Tibial artery (tissue), 4 donors: Measurements from ENCODE around the gene L3MBTL3.

ENCODE experiments used
- DNase-seq, 2 donors: peaks; one replicate each; pipeline ENCODE4 v3.0.0-alpha.2; 2019
- H3K27ac ChIP-seq, 2 donors: fragments of 200-600 bp; sonication (generic) in 1 of 2; 1 replicate in 1 of 2; 2 replicates in 1 of 2; pipeline ENCODE4 v1.5.1; 2018 to 2019; ENCODE audit warnings: mild to moderate bottlenecking in 1 of 2
- H3K27me3 ChIP-seq, 2 donors: fragments of 200-600 bp; sonication (generic) in 1 of 2; one replicate each; pipeline versions ENCODE4 v1.5.1 to v1.6.0; 2016 to 2019
- H3K36me3 ChIP-seq, 3 donors: fragments of 200-600 bp; sonication (generic) in 2 of 3; one replicate each; pipeline ENCODE4 v1.5.1; 2016 to 2019; ENCODE audit warnings: mild to moderate bottlenecking in 2 of 3
- H3K4me1 ChIP-seq, 4 donors: fragments of 200-600 bp; sonication (generic) in 2 of 4; 1 replicate in 3 of 4; 2 replicates in 1 of 4; pipeline ENCODE4 v1.5.1; 2016 to 2019
- H3K4me3 ChIP-seq, 2 donors: fragments of 200-600 bp; sonication (generic) in 1 of 2; 1 replicate in 1 of 2; 2 replicates in 1 of 2; pipeline ENCODE4 v1.5.1; 2018 to 2019; ENCODE audit warnings: mild to moderate bottlenecking in 2 of 2
- H3K9me3 ChIP-seq, 3 donors: fragments of 200-600 bp; sonication (generic) in 1 of 3; one replicate each; pipeline ENCODE4 v1.5.1; 2016 to 2019
- CTCF ChIP-seq, 2 experiments: fragments of 200-600 bp in 1 of 2; fragments of 450-650 bp in 1 of 2; IDR thresholded peaks; one replicate each; pipeline ENCODE4 v1.5.1; 2017 to 2019; ENCODE audit warnings: antibody characterized with exemption in 2 of 2, mild to moderate bottlenecking in 1 of 2, moderate library complexity in 1 of 2
- intact Hi-C: fragments of 100-400 bp; cut with DNase I; formaldehyde crosslinking; loops from one replicate; pipeline ENCODE4 v1.15.0; 2023; ENCODE audit warnings: low total_unique reads

The L3MBTL3 gene

GRCh38 chr6:130138116-130138908 is 119.9 kb downstream of the L3MBTL3 start:
- TF ChIP-seq CTCF (IDR thresholded peaks at IDR 0.05) = no peak
- Histone ChIP-seq H3K4me1 (no peaks in the 10 kb centered on the region), H3K4me3 (no peak overlapping the region), H3K27ac (no peak overlapping the region), H3K27me3 (no peaks in the 10 kb centered on the region), H3K9me3 (no peaks in the 10 kb centered on the region), H3K36me3 (peaks cover 0 to 23% (median 20%) of the 10 kb centered on the region in 3 donors)
- DNase-seq = no peak
- intact Hi-C loops = no loop called here

GRCh38 chr6:130138909-130139242 is 120.5 kb downstream of the L3MBTL3 start:
- no peak overlapping the region for H3K4me3 ChIP-seq
- no peak for TF ChIP-seq CTCF (IDR thresholded peaks at IDR 0.05)
- H3K27ac ChIP-seq = no peak overlapping the region
- no peaks in the 10 kb centered on the region for H3K4me1 ChIP-seq
- H3K36me3 ChIP-seq = peaks cover 0 to 24% (median 23%) of the 10 kb centered on the region in 3 donors
- intact Hi-C loops = no loop called here
- DNase-seq = no peak
- no peaks in the 10 kb centered on the region for H3K9me3 ChIP-seq
- H3K27me3 ChIP-seq = no peaks in the 10 kb centered on the region

- no peak for TF ChIP-seq CTCF (IDR thresholded peaks at IDR 0.05)
- no peaks in the 10 kb centered on the region for H3K4me1 ChIP-seq
- H3K9me3 ChIP-seq = no peaks in the 10 kb centered on the region
- no peak overlapping the region for H3K27ac ChIP-seq
- H3K4me3 ChIP-seq = no peak overlapping the region
- intact Hi-C loops = no loop called here
- DNase-seq = no peak
- no peaks in the 10 kb centered on the region for H3K27me3 ChIP-seq
- H3K36me3 ChIP-seq = peaks cover 0 to 22% (median 20%) of the 10 kb centered on the region in 3 donors
These were observed 121.7 kb downstream of the L3MBTL3 start for GRCh38 chr6:130140084-130140483.

- H3K4me3 ChIP-seq = no peak overlapping the region
- TF ChIP-seq CTCF (IDR thresholded peaks at IDR 0.05) = no peak
- intact Hi-C loops = no loop called here
These were observed 125.3 kb downstream of the L3MBTL3 start for GRCh38 chr6:130143709-130144108.

GRCh38 chr6:130147111-130147510 is 128.7 kb downstream of the L3MBTL3 start:
- Histone ChIP-seq H3K36me3 (peaks cover 0 to 6% (median 0%) of the 10 kb centered on the region in 3 donors), H3K9me3 (no peaks in the 10 kb centered on the region), H3K4me1 (no peaks in the 10 kb centered on the region), H3K4me3 (no peak overlapping the region), H3K27me3 (no peaks in the 10 kb centered on the region), H3K27ac (no peak overlapping the region)
- intact Hi-C loops = no loop called here
- no peak for TF ChIP-seq CTCF (IDR thresholded peaks at IDR 0.05)
- no peak for DNase-seq

More at GRCh38 chr6:130143709-130144108, 125.3 kb downstream of the L3MBTL3 start:
- H3K4me1 ChIP-seq = no peaks in the 10 kb centered on the region
- DNase-seq = no peak
- H3K36me3 ChIP-seq = peaks cover 0 to 6% (median 4%) of the 10 kb centered on the region in 3 donors
- H3K27me3 ChIP-seq = no peaks in the 10 kb centered on the region
- H3K27ac ChIP-seq = no peak overlapping the region
- H3K9me3 ChIP-seq = no peaks in the 10 kb centered on the region
